ACC112 (cell line): ENCODE data around the gene IL21R.
"Not testable (repeated sequence)": the region's sequence is repeated elsewhere in the genome, so short reads cannot be mapped to it uniquely, and the experiment has no call there.

Experiments used
- H2AFZ ChIP-seq: fragments of 200-600 bp; sonication (generic); one replicate; pipeline ENCODE4 v1.6.0; 2017; ENCODE audit warnings: antibody characterized with exemption, low read length; ENCODE audit not compliant: unreplicated experiment
- H3K27ac ChIP-seq: fragments of 200-600 bp; sonication (generic); 2 replicates; pipeline ENCODE4 v1.5.1; 2014; ENCODE audit warnings: low read depth, mild to moderate bottlenecking, antibody characterized with exemption, low read length, moderate library complexity
- H3K27me3 ChIP-seq: fragments of 200-600 bp; sonication (generic); 2 replicates; pipeline ENCODE4 v1.6.1; 2014; ENCODE audit warnings: mild to moderate bottlenecking, antibody characterized with exemption, low read length, moderate library complexity, mixed read lengths; ENCODE audit not compliant: insufficient read depth
- H3K36me3 ChIP-seq: fragments of 200-600 bp; sonication (generic); 2 replicates; pipeline ENCODE4 v1.6.1; 2016; ENCODE audit warnings: mild to moderate bottlenecking, antibody characterized with exemption, low read length, moderate library complexity, mixed read lengths; ENCODE audit not compliant: insufficient read depth
- H3K4me1 ChIP-seq: fragments of 200-600 bp; sonication (generic); one replicate; pipeline ENCODE4 v1.6.1; 2016; ENCODE audit warnings: low read length, mixed read lengths; ENCODE audit not compliant: insufficient read depth, unreplicated experiment, control insufficient read depth
- H3K4me3 ChIP-seq: fragments of 200-600 bp; sonication (generic); 2 replicates; pipeline ENCODE4 v1.5.1; 2014; ENCODE audit warnings: mild to moderate bottlenecking, low read depth, low read length
- H3K79me2 ChIP-seq: fragments of 200-600 bp; sonication (generic); one replicate; pipeline ENCODE4 v1.6.0; 2016; ENCODE audit warnings: low read length; ENCODE audit not compliant: control insufficient read depth, unreplicated experiment, insufficient read depth

Gene IL21R

DNA sequence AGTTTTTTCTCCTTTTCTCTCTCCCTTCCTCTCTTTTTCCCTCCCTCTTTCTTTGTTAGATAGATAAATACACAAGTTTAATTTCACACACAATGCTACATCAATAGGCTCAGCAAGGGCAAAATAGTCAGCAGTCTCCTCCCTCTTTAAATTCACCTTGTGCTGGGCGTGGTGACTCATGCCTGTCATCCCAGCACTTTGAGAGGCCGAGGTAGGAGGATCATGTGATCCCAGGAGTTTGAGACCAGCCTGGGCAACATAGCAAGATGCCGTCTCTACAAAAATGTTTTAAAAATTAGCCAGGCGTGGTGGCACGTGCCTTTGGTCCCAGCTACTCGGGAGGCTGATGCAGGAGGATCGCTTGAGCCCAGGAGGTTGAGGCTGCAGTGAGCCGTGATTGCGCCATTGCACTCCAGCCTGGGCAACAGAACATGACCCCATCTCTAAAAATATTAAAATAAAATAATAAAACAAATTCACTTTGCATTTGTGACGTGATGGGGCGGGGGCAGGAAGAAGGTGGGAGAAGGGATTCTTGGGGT, 27.4 kb downstream of the IL21R start:
- H3K27ac ChIP-seq = no peak overlapping the region
- H3K79me2 ChIP-seq = no peaks in the 10 kb centered on the region
- H3K4me3 ChIP-seq = no peak overlapping the region
- no peak overlapping the region for H2AFZ ChIP-seq
- H3K27me3 ChIP-seq = no peaks in the 10 kb centered on the region
- H3K4me1 ChIP-seq = peaks cover 24% of the 10 kb centered on the region
- no peaks in the 10 kb centered on the region for H3K36me3 ChIP-seq

DNA sequence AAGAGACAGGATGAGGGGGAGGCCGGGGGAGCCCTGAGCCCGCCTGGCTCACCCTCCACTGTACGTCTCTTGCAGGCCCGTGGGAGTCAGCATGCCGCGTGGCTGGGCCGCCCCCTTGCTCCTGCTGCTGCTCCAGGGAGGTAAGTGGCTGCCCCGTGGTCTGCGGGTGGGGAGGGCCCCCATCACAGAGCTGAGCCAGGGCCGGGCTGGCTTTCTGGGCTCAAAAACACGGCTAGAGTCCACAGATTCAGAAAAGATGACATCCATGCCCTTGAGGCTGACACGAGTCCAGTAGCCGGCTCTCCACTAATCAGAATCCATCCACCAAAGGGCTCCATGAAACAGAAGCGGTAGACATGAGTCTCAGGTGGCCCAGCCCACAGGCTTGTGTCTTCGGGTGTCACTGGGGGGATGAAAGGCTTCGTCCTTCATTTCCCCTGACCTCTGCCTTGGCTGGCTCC, 28.0 kb downstream of the IL21R start:
- no peak overlapping the region for H2AFZ ChIP-seq
- H3K27me3 ChIP-seq = no peaks in the 10 kb centered on the region
- no peak overlapping the region for H3K4me3 ChIP-seq
- H3K79me2 ChIP-seq = no peaks in the 10 kb centered on the region
- H3K4me1 ChIP-seq = peaks cover 24% of the 10 kb centered on the region
- no peaks in the 10 kb centered on the region for H3K36me3 ChIP-seq
- no peak overlapping the region for H3K27ac ChIP-seq

DNA sequence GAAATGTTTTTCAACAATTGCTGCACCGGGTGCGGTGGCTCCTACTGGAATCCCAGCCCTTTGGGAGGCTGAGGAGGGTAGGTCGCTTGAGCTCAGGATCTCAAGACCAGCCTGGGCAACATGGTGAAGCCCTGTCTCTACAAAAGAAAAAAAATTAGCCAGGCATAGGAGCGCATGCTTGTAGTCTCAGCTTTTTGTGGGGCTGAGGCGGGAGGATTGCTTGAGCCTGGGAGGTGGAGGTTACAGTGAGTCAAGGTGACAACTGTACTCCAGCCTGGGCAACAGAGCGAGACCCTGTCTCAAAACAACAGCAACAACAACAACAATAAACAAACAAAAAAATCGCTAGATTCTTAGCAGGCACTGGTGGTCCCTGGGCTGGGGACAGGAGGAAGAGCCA, 28.5 kb downstream of the IL21R start:
- no peaks in the 10 kb centered on the region for H3K79me2 ChIP-seq
- no peak overlapping the region for H3K27ac ChIP-seq
- peaks cover 24% of the 10 kb centered on the region for H3K4me1 ChIP-seq

DNA sequence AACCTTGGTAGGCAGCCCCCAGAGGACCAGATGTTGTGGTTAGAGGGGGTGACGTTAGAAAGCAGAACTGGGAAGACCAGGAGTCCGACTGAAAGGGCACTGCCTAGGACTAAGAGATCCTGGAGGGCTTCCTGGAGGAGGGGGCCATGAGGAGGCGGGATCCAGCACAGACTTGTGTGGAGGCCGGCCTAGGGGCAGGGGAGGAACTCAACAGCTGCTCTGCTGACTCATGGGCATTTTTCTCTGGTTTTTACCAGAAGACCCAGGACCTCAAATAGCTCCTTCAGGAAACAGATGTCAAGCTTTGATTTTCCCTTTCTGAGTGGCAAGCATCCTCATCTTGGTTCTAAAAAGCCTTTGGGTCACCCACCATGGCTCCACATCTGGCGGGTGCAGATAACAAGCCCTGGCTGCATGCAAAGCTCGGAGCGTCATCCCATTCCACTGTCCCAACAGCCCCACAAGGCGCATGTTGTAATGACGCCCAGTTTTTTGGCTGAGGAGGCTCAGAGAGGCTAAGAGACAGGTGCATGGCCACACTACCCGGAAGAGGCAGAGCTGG, 29.0 kb downstream of the IL21R start:
- Histone ChIP-seq H3K4me3 (no peak overlapping the region), H3K27ac (no peak overlapping the region), H3K79me2 (no peaks in the 10 kb centered on the region), H3K27me3 (no peaks in the 10 kb centered on the region), H2AFZ (no peak overlapping the region), H3K36me3 (no peaks in the 10 kb centered on the region), H3K4me1 (peaks cover 23% of the 10 kb centered on the region)

More for the DNA sequence above, 28.5 kb downstream of the IL21R start:
- Histone ChIP-seq H3K27me3 (no peaks in the 10 kb centered on the region), H3K4me3 (no peak overlapping the region), H3K36me3 (no peaks in the 10 kb centered on the region), H2AFZ (no peak overlapping the region)

DNA sequence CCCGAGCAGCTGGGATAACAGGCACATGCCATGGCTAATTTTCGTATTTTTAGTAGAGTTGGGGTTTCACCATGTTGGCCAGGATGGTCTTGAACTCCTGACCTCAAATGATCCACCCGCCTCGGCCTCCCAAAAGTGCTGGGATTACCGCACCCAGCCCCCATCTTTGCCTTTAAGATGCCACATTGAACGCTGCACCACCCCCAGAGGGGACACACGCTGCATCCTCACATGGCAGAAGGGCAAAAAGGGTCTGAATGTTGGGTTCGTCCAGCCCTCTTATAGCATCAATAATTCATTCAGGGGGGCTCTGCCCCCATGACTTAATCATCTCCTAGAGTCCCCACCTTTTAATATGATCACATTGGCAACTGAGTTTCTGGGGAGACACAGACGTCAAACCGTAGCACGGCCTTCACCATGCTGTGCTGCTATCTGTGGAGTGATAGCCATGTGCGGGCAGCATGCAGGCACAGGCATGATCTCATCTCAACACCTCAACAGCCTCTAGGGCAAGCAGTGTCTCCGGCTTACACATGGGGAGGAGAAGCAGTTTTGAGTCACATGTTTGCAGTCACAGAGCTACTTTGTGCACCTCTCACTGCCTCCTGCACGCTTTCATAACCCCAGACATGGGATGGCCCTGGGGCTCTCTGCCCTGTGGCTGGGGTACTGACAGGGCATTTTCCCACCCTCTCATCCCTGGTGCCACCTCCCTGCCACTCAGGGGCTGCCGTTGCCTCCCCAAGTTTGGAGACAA, 30.0 kb downstream of the IL21R start:
- Histone ChIP-seq H3K27ac (no peak overlapping the region), H3K36me3 (no peaks in the 10 kb centered on the region), H2AFZ (no peak overlapping the region), H3K4me3 (no peak overlapping the region), H3K4me1 (peaks cover 14% of the 10 kb centered on the region), H3K27me3 (no peaks in the 10 kb centered on the region), H3K79me2 (no peaks in the 10 kb centered on the region)

- Histone ChIP-seq H3K4me3 (no peak overlapping the region), H3K27me3 (no peaks in the 10 kb centered on the region), H3K27ac (no peak overlapping the region), H3K4me1 (peaks cover 12% of the 10 kb centered on the region), H3K79me2 (no peaks in the 10 kb centered on the region), H3K36me3 (no peaks in the 10 kb centered on the region), H2AFZ (no peak overlapping the region)
These were observed 30.6 kb downstream of the IL21R start for GRCh38 chr16:27432558-27432957.

- H3K27me3 ChIP-seq, H3K4me3 ChIP-seq, H2AFZ ChIP-seq, H3K27ac ChIP-seq, H3K79me2 ChIP-seq, H3K36me3 ChIP-seq: not testable (repeated sequence)
- H3K4me1 ChIP-seq = peaks cover 12% of the 10 kb centered on the region
These were observed 31.2 kb downstream of the IL21R start for GRCh38 chr16:27433191-27433590.

DNA sequence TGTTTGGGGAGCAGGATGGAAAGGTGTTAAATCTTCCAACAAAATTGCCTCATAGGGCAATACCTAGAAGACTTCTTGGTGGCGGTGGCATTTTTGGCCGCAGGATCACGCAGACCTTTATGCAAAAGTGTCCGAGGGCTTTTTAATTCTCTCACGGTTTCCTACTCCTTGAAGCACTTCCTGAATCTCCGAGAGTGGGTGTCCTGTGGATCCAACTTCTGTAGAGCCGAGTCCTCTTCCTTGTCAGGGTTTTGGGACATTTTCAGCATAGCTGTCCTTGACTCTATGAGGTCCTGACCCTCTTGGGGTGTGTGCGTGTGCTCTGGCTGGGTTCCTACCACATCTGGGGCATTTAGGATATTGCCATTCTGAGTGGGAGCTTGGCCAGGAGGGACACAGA, 31.7 kb downstream of the IL21R start:
- H3K4me1 ChIP-seq = peaks cover 12% of the 10 kb centered on the region
- no peaks in the 10 kb centered on the region for H3K36me3 ChIP-seq
- H3K27ac ChIP-seq = no peak overlapping the region
- no peak overlapping the region for H3K4me3 ChIP-seq
- H3K79me2 ChIP-seq = no peaks in the 10 kb centered on the region
- no peaks in the 10 kb centered on the region for H3K27me3 ChIP-seq
- H2AFZ ChIP-seq = no peak overlapping the region

GRCh38 chr16:27434141-27435051, 32.4 kb downstream of the IL21R start:
- Histone ChIP-seq H3K4me3 (no peak overlapping the region), H3K27ac (no peak overlapping the region)

DNA sequence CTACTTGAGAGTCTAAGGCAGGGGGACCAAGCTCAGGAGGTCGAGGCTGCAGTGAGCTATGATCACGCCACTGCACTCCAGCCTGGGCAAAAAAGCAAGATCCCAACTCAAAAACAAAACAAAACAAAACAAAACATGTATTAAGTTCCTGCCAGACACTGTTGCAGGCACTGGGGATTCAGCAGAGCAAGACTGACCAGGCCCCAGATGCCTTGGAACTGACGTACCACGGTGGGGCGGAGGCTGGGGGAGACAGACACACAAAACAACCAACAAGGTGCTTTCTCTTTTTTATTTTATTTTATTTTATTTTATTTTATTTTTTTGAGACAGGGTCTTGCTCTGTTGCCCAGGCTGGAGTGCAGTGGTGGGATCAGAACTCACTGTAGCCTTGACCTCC, 33.2 kb downstream of the IL21R start:
- H3K79me2 ChIP-seq = not testable (repeated sequence)

More at GRCh38 chr16:27434141-27435051, 32.4 kb downstream of the IL21R start:
- Histone ChIP-seq H3K79me2 (no peaks in the 10 kb centered on the region), H3K27me3 (no peaks in the 10 kb centered on the region), H3K36me3 (no peaks in the 10 kb centered on the region), H2AFZ (no peak overlapping the region), H3K4me1 (peaks cover 12% of the 10 kb centered on the region)

More for the DNA sequence above, 33.2 kb downstream of the IL21R start:
- not testable (repeated sequence) for H3K36me3 ChIP-seq, H3K27me3 ChIP-seq, H3K4me3 ChIP-seq, H3K27ac ChIP-seq, H2AFZ ChIP-seq
- peaks cover 12% of the 10 kb centered on the region for H3K4me1 ChIP-seq
